Mononuclear cell (primary cell): ENCODE data around the gene ACOT7. TPM values are rescaled to one million over a fixed set of nuclear protein-coding genes. Genes with fewer than 3 reads are reported as not detected.

Source experiments
- H3K27me3 ChIP-seq: 2 replicates; pipeline ENCODE4 v1.6.0; 2011; ENCODE audit warnings: low read length, control low read depth; ENCODE audit not compliant: insufficient read depth
- H3K4me1 ChIP-seq: 2 replicates; pipeline ENCODE4 v1.5.1; 2011; ENCODE audit warnings: mild to moderate bottlenecking, low read length, control low read depth; ENCODE audit not compliant: insufficient read depth
- H3K4me3 ChIP-seq: 2 replicates; pipeline ENCODE4 v1.5.1; 2011; ENCODE audit warnings: mild to moderate bottlenecking, low read length, moderate library complexity
- H3K9me3 ChIP-seq: 2 replicates; pipeline ENCODE4 v1.5.1; 2011; ENCODE audit warnings: low read depth, mild to moderate bottlenecking, control low read depth, low read length
- total RNA-seq: library from RNA; depleted of rRNA; stranded (reverse); fragments of >200 nt; gene quantifications from one replicate; pipeline ENCODE4 v1.2.3, GENCODE V29; 2012

ACOT7 gene
- total RNA-seq, 1 donor: 2.1 TPM

DNA sequence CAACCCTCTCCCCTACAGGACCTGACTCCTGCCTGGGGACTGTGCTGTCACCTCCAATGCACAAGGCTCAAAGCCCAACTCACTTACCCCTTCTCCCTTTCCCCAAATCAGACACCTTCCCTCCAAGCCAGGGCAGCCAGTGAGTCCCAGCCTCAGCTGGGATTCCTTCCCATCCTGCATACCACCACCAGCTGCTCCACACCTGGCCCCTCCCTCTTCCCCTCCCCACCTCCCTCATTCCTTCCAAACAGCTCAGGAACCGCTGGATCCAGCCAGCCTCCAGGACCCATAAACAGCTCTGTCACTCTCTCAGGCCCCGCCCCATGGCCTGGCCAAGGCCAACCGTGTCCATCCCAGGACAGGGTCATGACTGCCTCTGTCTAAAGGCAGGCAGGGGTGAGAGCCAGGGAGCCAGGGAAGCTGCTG, 41.4 kb downstream of the ACOT7 start:
- Histone ChIP-seq H3K4me1 (peaks cover 20% of the 10 kb centered on the region), H3K9me3 (no peaks in the 10 kb centered on the region), H3K4me3 (no peak overlapping the region), H3K27me3 (no peaks in the 10 kb centered on the region)

DNA sequence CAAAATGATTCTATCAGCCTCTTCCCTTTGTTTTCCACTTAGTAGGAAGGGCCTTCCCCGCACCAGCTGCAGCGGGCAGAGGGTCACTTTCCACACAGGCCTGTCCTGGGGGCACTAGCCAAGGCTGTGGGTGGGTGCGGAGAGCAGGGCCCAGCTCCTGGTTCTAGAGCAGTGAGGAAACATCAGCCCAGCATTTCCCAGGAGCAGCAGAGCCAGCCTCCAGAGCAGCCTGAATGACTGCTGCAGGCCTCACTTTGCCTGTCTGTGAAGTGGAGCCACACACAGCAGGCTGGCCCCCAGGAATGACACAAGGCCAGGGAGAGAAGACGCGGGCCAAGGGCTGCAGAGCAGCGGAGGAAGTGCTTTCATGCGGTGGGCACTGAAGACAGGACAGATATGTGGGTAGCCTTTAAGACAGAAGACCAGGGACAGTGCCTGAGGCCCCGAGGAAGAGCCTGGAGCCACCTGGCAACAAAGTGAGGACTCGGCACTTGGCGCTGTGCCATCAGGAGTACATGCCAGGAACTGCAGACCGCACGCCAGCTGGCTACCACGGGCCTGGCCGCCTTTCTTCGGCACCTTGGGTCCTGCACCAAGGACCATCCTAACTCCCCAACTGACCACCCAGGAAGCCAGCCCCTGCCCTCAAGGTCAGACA, 42.0 kb downstream of the ACOT7 start:
- no peak overlapping the region for H3K4me3 ChIP-seq
- no peaks in the 10 kb centered on the region for H3K9me3 ChIP-seq
- H3K27me3 ChIP-seq: no peaks in the 10 kb centered on the region
- H3K4me1 ChIP-seq: peaks cover 20% of the 10 kb centered on the region

DNA sequence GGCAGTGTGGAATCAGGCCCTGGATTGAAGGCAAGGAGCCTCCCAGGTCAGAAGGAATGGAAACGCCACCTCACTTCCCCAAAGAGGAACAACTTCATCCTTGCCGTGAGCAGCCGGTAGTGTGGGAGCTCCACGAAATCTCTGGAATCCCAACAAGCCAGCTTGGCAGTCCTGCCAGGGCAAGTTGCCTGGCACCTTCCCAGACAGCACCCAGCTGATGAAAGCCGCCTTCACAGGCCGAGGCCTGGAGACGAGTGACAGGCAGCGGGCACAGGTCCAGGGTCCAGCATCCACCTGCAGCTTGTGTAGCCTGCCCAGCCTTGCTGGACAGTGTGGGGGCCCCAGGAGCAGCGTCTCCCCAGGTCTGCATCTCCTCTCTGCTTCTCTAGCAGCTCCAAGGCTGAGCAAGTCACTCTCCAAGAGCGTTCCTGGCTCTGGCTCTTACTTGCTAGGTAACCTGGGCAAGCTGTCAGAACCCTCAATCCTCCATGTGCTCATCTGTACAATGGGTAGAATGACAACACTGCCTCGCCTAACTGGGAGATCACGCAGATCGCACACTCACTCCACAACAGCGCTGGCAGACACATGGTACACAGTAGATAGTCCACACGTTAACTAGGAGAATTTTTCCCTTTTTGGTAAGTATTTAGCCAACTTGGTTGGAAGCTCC, 43.0 kb downstream of the ACOT7 start:
- no peaks in the 10 kb centered on the region for H3K9me3 ChIP-seq
- H3K4me3 ChIP-seq: no peak overlapping the region
- H3K4me1 ChIP-seq: peaks cover 20% of the 10 kb centered on the region
- H3K27me3 ChIP-seq: no peaks in the 10 kb centered on the region

DNA sequence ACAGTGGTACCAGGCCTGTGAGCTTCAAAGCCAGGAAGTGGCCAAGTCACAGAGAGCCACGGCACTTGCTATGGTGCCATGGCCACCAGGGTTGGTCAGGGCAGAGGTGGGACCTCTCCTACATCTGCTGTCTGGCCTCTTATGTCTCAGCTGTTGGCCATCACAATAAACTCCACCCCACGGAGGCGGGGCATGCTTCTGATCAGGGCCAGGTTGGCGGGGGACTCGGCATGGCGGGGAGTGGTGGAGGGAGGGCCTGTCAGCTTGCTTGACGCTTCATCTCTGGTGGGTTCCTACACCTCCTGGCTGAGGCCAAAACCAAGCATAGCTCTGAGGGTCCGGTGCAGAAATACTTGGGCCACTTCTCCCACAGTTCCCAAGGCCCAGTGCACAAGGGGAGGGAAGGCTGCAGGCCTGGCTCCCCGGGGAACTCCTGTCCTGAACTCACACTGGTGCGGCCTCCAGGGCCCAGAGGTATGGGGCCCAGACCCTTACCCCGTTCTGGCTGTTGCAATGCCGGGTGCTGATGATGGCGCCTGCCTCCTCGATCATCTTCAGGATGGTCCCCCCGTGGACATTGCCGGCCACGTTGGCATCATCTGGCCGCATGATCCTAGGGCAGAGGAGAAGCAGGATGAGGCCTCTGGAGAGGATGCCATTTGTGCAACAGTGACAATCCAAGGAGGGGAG, 44.2 kb downstream of the ACOT7 start:
- no peaks in the 10 kb centered on the region for H3K9me3 ChIP-seq
- H3K27me3 ChIP-seq: no peaks in the 10 kb centered on the region
- no peak overlapping the region for H3K4me3 ChIP-seq
- peaks cover 20% of the 10 kb centered on the region for H3K4me1 ChIP-seq

DNA sequence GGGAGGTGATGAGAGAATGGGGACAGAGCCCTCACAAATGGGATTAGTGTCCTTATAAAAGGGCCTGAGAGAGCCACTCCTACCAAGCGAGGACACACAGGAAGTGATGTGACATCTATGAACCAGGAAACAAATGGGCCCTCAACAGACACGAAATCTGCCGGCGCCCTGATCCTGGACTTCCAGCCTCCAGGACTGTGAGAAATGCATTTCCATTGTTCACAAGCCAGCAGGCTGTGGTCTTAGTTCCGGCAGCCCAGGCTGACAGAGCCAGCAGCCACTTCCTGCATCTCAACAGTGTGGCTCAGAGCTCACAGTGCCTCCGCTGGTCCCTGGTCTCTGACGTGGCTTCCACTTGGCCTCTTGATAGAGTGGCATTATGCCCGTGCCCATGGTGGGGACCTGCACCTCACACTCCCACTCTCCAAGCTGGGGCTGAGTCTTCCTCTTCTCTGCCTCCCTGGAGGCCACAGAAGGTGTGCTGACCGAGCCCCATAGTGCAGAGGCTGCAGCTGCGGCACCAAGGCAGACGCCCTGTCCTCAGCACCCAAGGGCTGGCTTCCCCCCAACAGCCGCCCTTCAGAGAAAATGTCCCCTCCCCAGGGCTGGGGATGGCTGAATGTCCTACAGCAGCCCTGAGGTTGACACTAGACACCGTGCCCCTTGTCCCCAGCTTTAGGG, 44.9 kb downstream of the ACOT7 start:
- peaks cover 20% of the 10 kb centered on the region for H3K4me1 ChIP-seq
- no peaks in the 10 kb centered on the region for H3K27me3 ChIP-seq
- no peak overlapping the region for H3K4me3 ChIP-seq
- H3K9me3 ChIP-seq: no peaks in the 10 kb centered on the region

DNA sequence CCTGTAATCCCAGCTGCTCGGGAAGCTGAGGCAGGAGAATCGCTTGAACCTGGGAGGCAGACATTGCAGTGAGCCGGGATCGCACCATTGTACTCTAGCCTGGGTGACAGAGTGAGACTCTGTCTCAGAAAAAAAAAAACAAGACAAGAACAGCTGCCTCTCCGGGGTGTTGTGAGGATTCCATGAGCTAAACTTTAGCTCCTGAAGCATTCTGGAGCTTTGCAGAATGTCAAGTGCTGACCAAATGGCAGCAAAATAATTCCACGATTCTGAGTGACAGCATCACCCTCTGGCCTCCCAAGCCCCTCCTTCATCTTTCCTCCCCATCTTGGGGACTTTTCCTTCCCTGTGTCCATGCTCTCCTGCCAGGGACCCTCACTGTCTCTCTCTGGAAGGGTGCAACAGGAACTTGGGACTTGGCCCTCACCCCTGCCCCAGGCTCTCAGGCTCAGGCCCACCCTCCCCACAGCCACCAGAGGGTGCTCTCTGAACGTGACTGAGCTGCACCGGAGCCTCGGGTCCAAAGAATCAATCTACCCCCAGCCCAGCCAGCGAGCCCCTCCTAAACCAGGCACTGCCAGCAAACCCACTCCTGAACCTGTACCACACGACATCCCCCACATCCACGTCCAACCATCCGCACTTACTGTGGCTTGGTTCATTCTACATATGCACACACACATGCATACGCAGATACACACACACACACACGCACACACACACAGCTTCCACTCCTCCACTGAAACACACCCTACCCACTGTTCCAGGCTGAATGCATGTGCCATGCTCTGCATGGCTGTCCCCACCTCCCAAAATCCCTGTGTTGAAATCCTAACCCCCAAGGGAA, 45.7 kb downstream of the ACOT7 start:
- H3K4me1 ChIP-seq: peaks cover 20% of the 10 kb centered on the region
- no peaks in the 10 kb centered on the region for H3K27me3 ChIP-seq
- no peaks in the 10 kb centered on the region for H3K9me3 ChIP-seq
- H3K4me3 ChIP-seq: no peak overlapping the region

DNA sequence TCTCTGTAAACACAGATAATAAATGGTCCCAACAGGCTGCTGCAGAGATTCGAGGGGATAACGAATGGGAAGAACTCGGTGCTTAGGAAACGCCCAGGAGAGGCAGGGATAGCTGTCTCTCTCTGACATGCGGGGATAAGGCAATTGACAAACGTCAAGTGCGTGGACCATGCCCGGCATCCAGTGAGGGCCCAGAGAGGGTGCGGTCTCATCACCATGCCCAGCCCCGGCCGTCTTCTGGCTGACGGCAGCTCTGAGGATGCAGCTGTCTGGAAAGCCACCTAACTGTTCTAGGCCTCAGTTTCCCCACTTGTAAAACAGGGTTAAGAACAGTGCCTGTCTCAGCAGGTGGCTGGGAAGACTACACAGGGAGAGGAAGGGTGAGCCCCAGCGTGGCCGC, 48.1 kb downstream of the ACOT7 start:
- Histone ChIP-seq H3K9me3 (no peaks in the 10 kb centered on the region), H3K4me3 (no peak overlapping the region), H3K4me1 (peaks cover 20% of the 10 kb centered on the region), H3K27me3 (no peaks in the 10 kb centered on the region)

DNA sequence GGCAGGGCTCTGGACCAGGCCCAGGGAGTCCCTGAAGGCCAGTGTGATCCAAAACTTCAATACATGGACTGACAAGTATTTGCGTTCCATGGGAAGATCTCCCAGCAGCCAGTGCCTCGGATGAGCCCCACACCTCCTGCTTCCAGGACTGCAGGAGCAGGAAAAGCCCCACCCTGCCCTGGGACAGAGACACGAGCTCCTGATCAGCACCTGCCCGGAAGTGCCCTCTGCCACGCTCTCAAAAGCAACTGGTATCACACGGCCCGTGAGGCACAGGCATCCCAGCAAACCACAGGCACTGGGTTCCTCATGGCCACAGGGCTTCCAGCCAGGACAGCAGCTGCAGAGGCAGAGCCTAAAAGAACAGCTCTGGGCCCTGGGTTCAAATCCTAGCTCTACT, 48.6 kb downstream of the ACOT7 start:
- H3K4me3 ChIP-seq: no peak overlapping the region
- no peaks in the 10 kb centered on the region for H3K27me3 ChIP-seq
- no peaks in the 10 kb centered on the region for H3K9me3 ChIP-seq
- peaks cover 20% of the 10 kb centered on the region for H3K4me1 ChIP-seq

DNA sequence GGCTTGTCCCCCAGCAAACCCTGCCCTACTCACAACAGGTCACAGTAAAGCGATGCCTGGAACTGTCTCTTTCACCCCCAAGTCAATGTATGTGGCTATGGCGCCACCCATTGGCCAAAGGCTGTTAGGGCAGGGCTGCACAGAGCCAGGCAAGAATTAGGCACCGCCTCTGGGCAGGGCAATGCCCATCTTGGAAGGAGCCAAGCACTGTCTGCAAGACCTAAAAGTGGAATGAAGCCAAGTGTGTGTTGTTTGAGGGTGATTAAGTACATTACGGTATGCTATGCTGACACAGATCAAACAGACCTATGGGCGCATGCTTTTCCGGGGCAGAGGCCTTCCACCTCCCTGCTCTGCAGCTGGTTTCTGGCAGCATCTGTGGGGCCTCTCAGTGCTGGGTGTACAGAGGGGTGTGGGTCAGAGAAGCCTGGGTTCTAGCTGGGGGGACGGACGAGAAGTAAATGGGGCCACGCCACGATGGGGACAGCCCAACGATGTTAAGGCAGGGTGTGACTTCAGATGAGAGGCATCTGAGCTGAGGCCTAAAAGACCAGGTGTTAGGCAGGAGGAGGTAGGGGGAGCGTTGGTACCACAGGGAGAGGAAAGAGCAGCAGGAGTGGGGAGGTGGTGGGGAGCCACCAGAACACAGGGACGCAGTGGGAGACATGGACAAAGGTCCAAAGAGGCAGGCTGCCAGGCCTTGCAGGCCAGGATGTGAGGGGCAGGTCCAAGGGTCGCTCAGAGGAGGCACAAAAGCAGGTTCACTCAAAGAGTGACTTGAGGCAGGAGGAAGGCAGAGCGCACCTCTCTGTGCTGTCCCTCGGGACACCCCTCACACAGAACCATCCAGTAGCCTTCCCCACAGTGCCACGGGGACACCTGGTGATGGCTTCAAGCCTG, 49.8 kb downstream of the ACOT7 start:
- H3K4me1 ChIP-seq: peaks cover 11% of the 10 kb centered on the region

DNA sequence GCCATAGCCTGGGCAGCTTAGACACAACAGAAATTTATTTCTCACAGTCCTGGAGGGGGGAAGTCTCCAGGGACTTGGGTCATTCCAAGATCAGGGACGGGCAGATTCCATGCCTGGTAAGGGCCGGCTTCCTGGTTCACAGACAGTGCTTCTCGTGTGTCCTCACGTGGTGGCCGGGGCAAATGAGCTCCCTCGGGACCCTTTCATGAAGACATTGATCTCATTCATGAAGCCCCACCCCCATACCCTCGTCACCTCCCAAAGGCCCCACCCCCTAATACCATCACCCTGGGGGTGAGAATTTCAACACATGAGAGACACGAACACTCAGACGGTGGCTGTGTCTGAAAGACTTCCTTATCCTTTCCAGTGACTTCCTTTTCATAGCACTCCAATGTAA, 51.5 kb downstream of the ACOT7 start:
- H3K9me3 ChIP-seq: no peaks in the 10 kb centered on the region
- H3K27me3 ChIP-seq: no peaks in the 10 kb centered on the region
- H3K4me1 ChIP-seq: no peaks in the 10 kb centered on the region
- no peak overlapping the region for H3K4me3 ChIP-seq

More for the DNA sequence above, 49.8 kb downstream of the ACOT7 start:
- Histone ChIP-seq H3K27me3 (no peaks in the 10 kb centered on the region), H3K4me3 (no peak overlapping the region), H3K9me3 (no peaks in the 10 kb centered on the region)

DNA sequence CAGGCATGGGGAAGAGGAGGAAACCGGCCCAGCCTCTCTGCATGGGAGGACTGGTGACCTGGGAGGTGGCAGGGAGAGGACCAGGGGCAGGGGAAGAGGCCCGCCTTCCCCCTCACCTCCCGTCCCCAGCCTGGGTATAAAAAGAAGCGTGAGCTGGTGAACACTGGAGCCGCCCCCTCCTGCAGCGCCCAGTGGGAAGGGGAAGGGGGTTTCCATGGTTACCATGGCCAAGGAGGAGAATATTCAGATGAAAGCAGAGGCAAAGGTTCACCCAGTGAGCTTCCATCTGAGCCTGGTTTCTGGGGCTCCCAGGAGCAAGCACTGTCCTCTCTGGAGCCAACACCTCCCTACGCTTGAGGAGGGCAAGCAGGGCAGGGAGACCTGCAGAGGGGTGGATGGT, 54.9 kb downstream of the ACOT7 start:
- no peaks in the 10 kb centered on the region for H3K9me3 ChIP-seq
- no peak overlapping the region for H3K4me3 ChIP-seq
- no peaks in the 10 kb centered on the region for H3K4me1 ChIP-seq
- no peaks in the 10 kb centered on the region for H3K27me3 ChIP-seq

DNA sequence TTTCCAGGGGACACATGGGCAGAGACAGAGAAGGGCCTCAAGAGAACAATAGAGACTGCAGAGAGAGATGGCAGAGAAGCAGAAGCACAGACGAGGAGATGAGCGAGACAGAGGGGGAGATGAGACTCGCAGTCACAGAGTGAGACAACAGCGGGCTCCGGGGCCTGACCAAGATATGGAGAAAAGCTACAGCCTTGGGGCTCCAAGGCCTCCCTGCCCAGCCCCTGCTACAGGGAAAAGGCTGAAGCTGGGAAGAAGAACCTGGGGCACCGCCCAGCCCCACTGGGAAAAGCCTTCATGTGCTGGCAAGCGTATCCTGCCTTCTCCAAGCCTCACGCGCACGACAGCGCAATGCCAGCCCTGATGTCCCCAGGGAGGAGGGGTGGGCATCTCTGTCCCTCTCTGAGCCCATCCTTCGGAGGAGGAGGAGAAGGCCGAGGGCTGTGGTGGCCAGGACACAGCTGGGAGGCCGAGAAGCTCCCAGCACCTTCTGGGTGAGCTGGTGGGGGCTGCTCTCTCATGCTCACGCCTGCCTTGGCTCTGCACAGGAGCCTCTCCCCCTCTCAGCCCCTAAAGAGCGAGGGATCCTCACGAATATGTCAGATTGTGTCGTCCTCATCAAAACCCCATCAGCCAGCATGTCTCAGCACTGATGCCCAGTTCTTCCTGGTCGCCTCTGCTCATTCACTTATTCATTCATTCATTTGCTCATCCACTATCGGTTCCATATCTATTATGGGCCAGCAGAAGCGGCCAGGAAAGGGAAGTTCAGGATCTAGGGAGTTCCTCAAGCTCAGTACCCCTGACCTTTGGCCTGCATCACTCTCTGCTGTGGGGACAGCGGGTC, 56.6 kb downstream of the ACOT7 start:
- no peaks in the 10 kb centered on the region for H3K4me1 ChIP-seq
- no peaks in the 10 kb centered on the region for H3K27me3 ChIP-seq
- H3K9me3 ChIP-seq: no peaks in the 10 kb centered on the region
- no peak overlapping the region for H3K4me3 ChIP-seq
